ENCODE measurements around the gene PATE1. TPM values are rescaled to one million over a fixed set of nuclear protein-coding genes. Genes with fewer than 3 reads are reported as not detected.

PATE1 gene
- total RNA-seq, 2 experiments from 2014 or later: not detected

DNA sequence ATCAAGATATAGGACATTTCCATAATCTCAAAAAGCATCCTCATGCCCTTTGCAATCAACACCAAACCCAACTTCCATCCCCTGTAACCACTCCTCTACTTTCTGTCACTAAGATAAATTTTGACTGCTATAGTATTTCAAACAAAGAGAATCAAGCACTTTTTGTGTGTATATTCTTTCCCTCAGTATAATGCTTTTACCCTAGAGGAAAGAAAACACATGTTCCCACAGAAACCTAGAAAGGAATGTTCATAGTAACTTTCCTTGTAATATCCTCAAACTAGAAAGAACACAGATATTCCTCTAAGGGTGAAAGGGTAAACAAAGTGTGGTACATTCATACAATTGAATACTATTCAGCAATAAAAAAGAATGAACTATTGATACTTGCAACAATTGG is 5.5 kb upstream of the PATE1 start:
- CTCF ChIA-PET: no interaction called here
- no peak for ATAC-seq (ENCODE audit: poor library complexity)
- no peak for DNase-seq
- POLR2A ChIA-PET: no interaction called here
- Histone ChIP-seq H3K4me1 (ENCODE audit: insufficient read depth, low read length) (no peaks in the 10 kb centered on the region), H3K36me3 (ENCODE audit: insufficient read depth, low read length) (no peaks in the 10 kb centered on the region), H3K27ac (ENCODE audit: low read depth in 1 of 2, low read length in 2 of 2) (no peak overlapping the region), H3K27me3 (ENCODE audit: control insufficient read depth in 1 of 2, insufficient read depth in 2 of 2, low read length in 2 of 2) (peaks cover 0 to 18% of the 10 kb centered on the region in 2 experiments), H3K9me3 (ENCODE audit: control insufficient read depth in 1 of 2, insufficient read depth in 1 of 2, low read length in 2 of 2) (no peaks in the 10 kb centered on the region), H3K4me3 (ENCODE audit: low read length) (no peak overlapping the region)
- peaks cover 25% of the 10 kb centered on the region for H3K27me3 Mint-ChIP-seq
- intact Hi-C loops (cut with DNase I, micrococcal nuclease): no loop called here
- no peak overlapping the region for H3K4me3 Mint-ChIP-seq
- no peaks in the 10 kb centered on the region for H3K4me1 Mint-ChIP-seq (ENCODE audit: low read depth)
- TF ChIP-seq, protein P1, sequence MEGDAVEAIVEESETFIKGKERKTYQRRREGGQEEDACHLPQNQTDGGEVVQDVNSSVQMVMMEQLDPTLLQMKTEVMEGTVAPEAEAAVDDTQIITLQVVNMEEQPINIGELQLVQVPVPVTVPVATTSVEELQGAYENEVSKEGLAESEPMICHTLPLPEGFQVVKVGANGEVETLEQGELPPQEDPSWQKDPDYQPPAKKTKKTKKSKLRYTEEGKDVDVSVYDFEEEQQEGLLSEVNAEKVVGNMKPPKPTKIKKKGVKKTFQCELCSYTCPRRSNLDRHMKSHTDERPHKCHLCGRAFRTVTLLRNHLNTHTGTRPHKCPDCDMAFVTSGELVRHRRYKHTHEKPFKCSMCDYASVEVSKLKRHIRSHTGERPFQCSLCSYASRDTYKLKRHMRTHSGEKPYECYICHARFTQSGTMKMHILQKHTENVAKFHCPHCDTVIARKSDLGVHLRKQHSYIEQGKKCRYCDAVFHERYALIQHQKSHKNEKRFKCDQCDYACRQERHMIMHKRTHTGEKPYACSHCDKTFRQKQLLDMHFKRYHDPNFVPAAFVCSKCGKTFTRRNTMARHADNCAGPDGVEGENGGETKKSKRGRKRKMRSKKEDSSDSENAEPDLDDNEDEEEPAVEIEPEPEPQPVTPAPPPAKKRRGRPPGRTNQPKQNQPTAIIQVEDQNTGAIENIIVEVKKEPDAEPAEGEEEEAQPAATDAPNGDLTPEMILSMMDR (IDR thresholded peaks at IDR 0.05): no peak
- H3K9me3 Mint-ChIP-seq: peaks cover 11% of the 10 kb centered on the region
- H3K27ac Mint-ChIP-seq: no peak overlapping the region
- no peaks in the 10 kb centered on the region for H3K36me3 Mint-ChIP-seq (ENCODE audit: low read depth)

DNA sequence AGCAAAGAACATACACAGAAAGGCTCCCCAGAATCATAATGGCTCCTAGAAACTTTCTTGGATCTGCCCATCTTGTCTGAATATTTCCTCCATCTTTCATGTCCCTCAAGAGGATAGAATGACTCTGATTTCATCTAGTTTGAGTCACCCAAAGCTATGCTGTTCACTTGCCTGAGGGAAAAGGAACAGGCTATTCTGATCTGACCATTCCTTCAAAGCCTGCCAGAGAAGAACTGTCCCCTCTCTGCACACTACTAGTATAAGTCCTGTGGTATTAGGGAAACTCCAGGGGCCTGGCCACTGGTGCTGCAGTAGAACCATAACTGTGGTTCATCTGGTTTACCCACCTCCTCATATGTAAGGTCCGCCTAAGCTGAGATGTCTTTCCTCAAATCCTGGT is 2.4 kb upstream of the PATE1 start:
- Mint-ChIP-seq H3K4me3 (no peak overlapping the region), H3K9me3 (no peaks in the 10 kb centered on the region), H3K4me1 (ENCODE audit: low read depth) (no peaks in the 10 kb centered on the region), H3K27me3 (peaks cover 21% of the 10 kb centered on the region), H3K27ac (no peak overlapping the region), H3K36me3 (ENCODE audit: low read depth) (no peaks in the 10 kb centered on the region)
- Histone ChIP-seq H3K27me3 (ENCODE audit: control insufficient read depth in 1 of 2, insufficient read depth in 2 of 2, low read length in 2 of 2) (peaks cover 5 to 18% of the 10 kb centered on the region in 2 experiments), H3K9me3 (ENCODE audit: control insufficient read depth in 1 of 2, insufficient read depth in 1 of 2, low read length in 2 of 2) (no peaks in the 10 kb centered on the region), H3K27ac (ENCODE audit: low read depth in 1 of 2, low read length in 2 of 2) (no peak overlapping the region), H3K4me3 (ENCODE audit: low read length) (no peak overlapping the region), H3K4me1 (ENCODE audit: insufficient read depth, low read length) (no peaks in the 10 kb centered on the region), H3K36me3 (ENCODE audit: insufficient read depth, low read length) (no peaks in the 10 kb centered on the region)
- DNase-seq: no peak
- POLR2A ChIA-PET: no interaction called here
- no peak for ATAC-seq (ENCODE audit: poor library complexity)
- TF ChIP-seq, protein P1 (IDR thresholded peaks at IDR 0.05): no peak
- CTCF ChIA-PET: no interaction called here
- intact Hi-C loops (cut with DNase I, micrococcal nuclease): no loop called here

DNA sequence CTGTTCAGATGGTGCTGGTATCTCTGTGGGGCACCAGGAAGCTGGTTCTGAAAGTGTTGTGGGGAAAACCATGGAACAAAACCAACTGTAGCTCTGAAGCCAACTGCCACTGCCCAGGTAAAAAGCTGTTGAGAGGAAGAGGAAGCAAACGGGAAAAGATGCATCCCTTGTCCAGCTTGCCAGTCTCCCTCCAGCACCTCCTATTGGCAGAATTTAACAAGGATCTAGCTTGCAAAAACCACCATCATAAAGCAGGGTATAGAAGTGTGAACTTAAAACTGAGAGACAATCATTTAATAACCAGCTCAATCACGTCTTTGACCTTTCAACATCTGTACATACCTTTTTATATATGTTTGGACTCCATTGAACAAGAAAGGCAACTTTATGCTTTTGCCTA is 4.5 kb downstream of the PATE1 start:
- Histone ChIP-seq H3K4me1 (ENCODE audit: insufficient read depth, low read length) (no peaks in the 10 kb centered on the region), H3K4me3 (ENCODE audit: low read length) (no peak overlapping the region), H3K36me3 (ENCODE audit: insufficient read depth, low read length) (no peaks in the 10 kb centered on the region), H3K27me3 (ENCODE audit: control insufficient read depth in 1 of 2, insufficient read depth in 2 of 2, low read length in 2 of 2) (peaks cover 5 to 8% of the 10 kb centered on the region in 2 experiments), H3K9me3 (ENCODE audit: control insufficient read depth in 1 of 2, insufficient read depth in 1 of 2, low read length in 2 of 2) (peaks cover 0 to 3% of the 10 kb centered on the region in 2 experiments), H3K27ac (ENCODE audit: low read depth in 1 of 2, low read length in 2 of 2) (no peak overlapping the region)
- Mint-ChIP-seq H3K4me3 (no peak overlapping the region), H3K27me3 (peaks cover 15% of the 10 kb centered on the region), H3K4me1 (ENCODE audit: low read depth) (no peaks in the 10 kb centered on the region), H3K9me3 (no peaks in the 10 kb centered on the region), H3K36me3 (ENCODE audit: low read depth) (no peaks in the 10 kb centered on the region), H3K27ac (no peak overlapping the region)
- CTCF ChIA-PET: no interaction called here
- ATAC-seq (ENCODE audit: poor library complexity): no peak
- DNase-seq: no peak
- intact Hi-C loops (cut with DNase I, micrococcal nuclease): no loop called here
- TF ChIP-seq, protein P1 (IDR thresholded peaks at IDR 0.05): no peak
- POLR2A ChIA-PET: no interaction called here

All from CD4-positive, alpha-beta T cell (primary cell).